Osteoblast (primary cell): ENCODE measurements around the gene RNF144B. TPM values are rescaled to one million over a fixed set of nuclear protein-coding genes. Genes with fewer than 3 reads are reported as not detected.

Experiments
- DNase-seq: peaks from one replicate; pipeline ENCODE4 v3.0.0; 2011; ENCODE audit warnings: low spot score, mixed read lengths; ENCODE audit not compliant: insufficient read length; ENCODE audit errors: missing footprints
- H2AFZ ChIP-seq: 2 replicates; pipeline ENCODE4 v1.6.0; 2011; ENCODE audit warnings: mild to moderate bottlenecking, low read length
- H3K27ac ChIP-seq: 2 replicates; pipeline ENCODE4 v1.5.1; 2011; ENCODE audit warnings: mild to moderate bottlenecking, low read depth, low read length, moderate library complexity
- H3K27me3 ChIP-seq: 2 replicates; pipeline ENCODE4 v1.6.0; 2012; ENCODE audit warnings: mild to moderate bottlenecking, control low read depth, inconsistent platforms, low read length, moderate library complexity; ENCODE audit not compliant: insufficient read depth
- H3K36me3 ChIP-seq: 2 replicates; pipeline ENCODE4 v1.5.1; 2011; ENCODE audit warnings: mild to moderate bottlenecking, low read length, control low read depth, moderate library complexity; ENCODE audit not compliant: insufficient read depth
- H3K4me1 ChIP-seq: 2 replicates; pipeline ENCODE4 v1.5.1; 2011; ENCODE audit warnings: mild to moderate bottlenecking, low read length, control low read depth, moderate library complexity; ENCODE audit not compliant: insufficient read depth
- H3K4me2 ChIP-seq: 2 replicates; pipeline ENCODE4 v1.6.0; 2011; ENCODE audit warnings: mild to moderate bottlenecking, low read length; ENCODE audit not compliant: insufficient read depth
- H3K4me3 ChIP-seq: fragments of 200-600 bp; sonication (generic); 3 replicates; pipeline ENCODE4 v1.5.1; 2012; ENCODE audit warnings: mild to moderate bottlenecking, low read length, inconsistent platforms; ENCODE audit not compliant: insufficient read depth
- H3K79me2 ChIP-seq: 2 replicates; pipeline ENCODE4 v1.6.0; 2012; ENCODE audit warnings: mild to moderate bottlenecking, low read length, control low read depth, inconsistent platforms; ENCODE audit not compliant: insufficient read depth
- H3K9me3 ChIP-seq: 2 replicates; pipeline ENCODE4 v1.5.1; 2011; ENCODE audit warnings: low read depth, low read length, control low read depth
- H4K20me1 ChIP-seq: 2 replicates; pipeline ENCODE4 v1.6.0; 2012; ENCODE audit warnings: mild to moderate bottlenecking, low read length, control low read depth; ENCODE audit not compliant: insufficient read depth
- CTCF ChIP-seq: IDR thresholded peaks from 2 replicates; pipeline ENCODE4 v1.5.1; 2011; ENCODE audit warnings: mild to moderate bottlenecking, low read depth, low read length, moderate library complexity; ENCODE audit errors: extremely low read depth
- total RNA-seq: library from RNA; depleted of rRNA; stranded (reverse); fragments of >200 nt; gene quantifications from 2 replicates; pipeline ENCODE4 v1.2.3, GENCODE V29; 2012

Gene RNF144B
- total RNA-seq, 1 donor, result 5.8 TPM

- Histone ChIP-seq H3K27me3 (no peaks in the 10 kb centered on the region), H3K4me2 (no peak overlapping the region), H3K4me1 (peaks cover 14% of the 10 kb centered on the region), H2AFZ (no peak overlapping the region), H4K20me1 (no peaks in the 10 kb centered on the region), H3K4me3 (no peak overlapping the region), H3K79me2 (no peaks in the 10 kb centered on the region), H3K36me3 (no peaks in the 10 kb centered on the region), H3K9me3 (no peaks in the 10 kb centered on the region), H3K27ac (peak overlapping the region; percentile 37)
- TF ChIP-seq CTCF, result no peak
- no peak for DNase-seq
Observed at GRCh38 chr6:18412068-18412467, 24.9 kb downstream of the RNF144B start.

GRCh38 chr6:18412644-18413043 lies 25.5 kb downstream of the RNF144B start:
- no peaks in the 10 kb centered on the region for H4K20me1 ChIP-seq
- H3K4me3 ChIP-seq, result no peak overlapping the region
- H3K9me3 ChIP-seq, result no peaks in the 10 kb centered on the region
- H3K27me3 ChIP-seq, result no peaks in the 10 kb centered on the region
- H2AFZ ChIP-seq, result no peak overlapping the region
- H3K4me1 ChIP-seq, result peaks cover 12% of the 10 kb centered on the region
- H3K79me2 ChIP-seq, result no peaks in the 10 kb centered on the region
- no peak for DNase-seq
- no peak for TF ChIP-seq CTCF
- H3K36me3 ChIP-seq, result no peaks in the 10 kb centered on the region
- H3K27ac ChIP-seq, result peak overlapping the region; percentile 37
- H3K4me2 ChIP-seq, result no peak overlapping the region

GRCh38 chr6:18413381-18413780 lies 26.2 kb downstream of the RNF144B start:
- no peak overlapping the region for H3K4me3 ChIP-seq
- no peaks in the 10 kb centered on the region for H3K27me3 ChIP-seq
- no peak overlapping the region for H3K4me2 ChIP-seq
- DNase-seq, result no peak
- H3K9me3 ChIP-seq, result no peaks in the 10 kb centered on the region
- H3K79me2 ChIP-seq, result no peaks in the 10 kb centered on the region
- H2AFZ ChIP-seq, result no peak overlapping the region
- H3K36me3 ChIP-seq, result no peaks in the 10 kb centered on the region
- no peak for TF ChIP-seq CTCF
- H4K20me1 ChIP-seq, result no peaks in the 10 kb centered on the region
- H3K4me1 ChIP-seq, result peaks cover 12% of the 10 kb centered on the region
- no peak overlapping the region for H3K27ac ChIP-seq

- no peaks in the 10 kb centered on the region for H4K20me1 ChIP-seq
- no peak overlapping the region for H3K4me3 ChIP-seq
- no peaks in the 10 kb centered on the region for H3K79me2 ChIP-seq
- TF ChIP-seq CTCF, result no peak
- H3K27ac ChIP-seq, result no peak overlapping the region
- no peak overlapping the region for H2AFZ ChIP-seq
- no peaks in the 10 kb centered on the region for H3K27me3 ChIP-seq
- no peak for DNase-seq
- no peaks in the 10 kb centered on the region for H3K9me3 ChIP-seq
- H3K36me3 ChIP-seq, result no peaks in the 10 kb centered on the region
- peaks cover 12% of the 10 kb centered on the region for H3K4me1 ChIP-seq
- no peak overlapping the region for H3K4me2 ChIP-seq
Observed at GRCh38 chr6:18414116-18414515, 27.0 kb downstream of the RNF144B start.
